Activated CD4-positive, CD25-positive, alpha-beta regulatory T cell treated with anti-CD3 and anti-CD28 coated beads, Interleukin-2, amount 50 U/mL, for 16 hours (primary cell): ENCODE data around the gene IRAK2.
"Not testable (repeated sequence)": the region's sequence is repeated elsewhere in the genome, so short reads cannot be mapped to it uniquely, and the experiment has no call there.

Source experiments
- DNase-seq: peaks from one replicate; pipeline ENCODE4 v3.0.0-alpha.2; 2020; ENCODE audit warnings: low read depth, low spot score

IRAK2 gene, protein sequence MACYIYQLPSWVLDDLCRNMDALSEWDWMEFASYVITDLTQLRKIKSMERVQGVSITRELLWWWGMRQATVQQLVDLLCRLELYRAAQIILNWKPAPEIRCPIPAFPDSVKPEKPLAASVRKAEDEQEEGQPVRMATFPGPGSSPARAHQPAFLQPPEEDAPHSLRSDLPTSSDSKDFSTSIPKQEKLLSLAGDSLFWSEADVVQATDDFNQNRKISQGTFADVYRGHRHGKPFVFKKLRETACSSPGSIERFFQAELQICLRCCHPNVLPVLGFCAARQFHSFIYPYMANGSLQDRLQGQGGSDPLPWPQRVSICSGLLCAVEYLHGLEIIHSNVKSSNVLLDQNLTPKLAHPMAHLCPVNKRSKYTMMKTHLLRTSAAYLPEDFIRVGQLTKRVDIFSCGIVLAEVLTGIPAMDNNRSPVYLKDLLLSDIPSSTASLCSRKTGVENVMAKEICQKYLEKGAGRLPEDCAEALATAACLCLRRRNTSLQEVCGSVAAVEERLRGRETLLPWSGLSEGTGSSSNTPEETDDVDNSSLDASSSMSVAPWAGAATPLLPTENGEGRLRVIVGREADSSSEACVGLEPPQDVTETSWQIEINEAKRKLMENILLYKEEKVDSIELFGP

DNA sequence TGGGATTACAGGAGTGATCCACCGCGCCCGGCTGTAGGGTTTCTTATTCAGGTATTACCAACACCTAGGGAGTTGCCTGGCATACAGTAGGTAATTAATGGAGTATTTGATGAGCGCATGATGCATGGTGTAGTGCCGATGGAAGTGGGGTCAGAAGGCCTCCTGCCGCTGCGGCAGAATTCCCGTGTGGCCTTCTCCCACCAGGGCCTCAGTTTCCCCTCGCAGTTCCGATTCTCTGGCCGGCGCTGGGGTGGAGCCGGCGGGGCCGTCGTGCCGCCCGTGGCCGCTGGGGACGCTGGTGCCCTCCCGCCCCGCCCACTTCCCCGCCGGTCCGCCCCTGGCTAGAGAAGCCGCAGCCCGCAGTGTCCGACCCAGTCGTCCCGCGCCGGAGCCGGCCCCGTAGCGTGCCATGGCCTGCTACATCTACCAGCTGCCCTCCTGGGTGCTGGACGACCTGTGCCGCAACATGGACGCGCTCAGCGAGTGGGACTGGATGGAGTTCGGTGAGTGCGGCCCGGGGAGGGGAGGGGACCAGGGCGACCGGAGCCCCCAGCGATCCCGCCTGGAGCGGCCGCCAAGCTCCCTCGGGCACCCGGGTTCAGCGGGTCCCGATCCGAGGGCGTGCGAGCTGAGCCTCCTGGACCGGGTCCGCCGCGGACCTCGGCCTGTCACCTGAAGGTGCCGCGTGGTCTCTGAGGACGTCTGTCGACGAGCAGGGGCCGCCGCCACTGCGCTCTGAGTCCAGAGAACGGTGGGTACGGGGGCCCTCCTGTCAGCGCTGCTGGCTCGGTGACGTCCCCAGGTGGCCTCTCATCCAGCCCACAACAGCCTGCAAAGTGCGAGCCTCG, at the start of gene IRAK2:
Gene IRAK2, plus strand, starts transcription at position 374 of the 848 bp plus-strand sequence. Its CDS starts 36 bp downstream, at position 410.
- no peak for DNase-seq

DNA sequence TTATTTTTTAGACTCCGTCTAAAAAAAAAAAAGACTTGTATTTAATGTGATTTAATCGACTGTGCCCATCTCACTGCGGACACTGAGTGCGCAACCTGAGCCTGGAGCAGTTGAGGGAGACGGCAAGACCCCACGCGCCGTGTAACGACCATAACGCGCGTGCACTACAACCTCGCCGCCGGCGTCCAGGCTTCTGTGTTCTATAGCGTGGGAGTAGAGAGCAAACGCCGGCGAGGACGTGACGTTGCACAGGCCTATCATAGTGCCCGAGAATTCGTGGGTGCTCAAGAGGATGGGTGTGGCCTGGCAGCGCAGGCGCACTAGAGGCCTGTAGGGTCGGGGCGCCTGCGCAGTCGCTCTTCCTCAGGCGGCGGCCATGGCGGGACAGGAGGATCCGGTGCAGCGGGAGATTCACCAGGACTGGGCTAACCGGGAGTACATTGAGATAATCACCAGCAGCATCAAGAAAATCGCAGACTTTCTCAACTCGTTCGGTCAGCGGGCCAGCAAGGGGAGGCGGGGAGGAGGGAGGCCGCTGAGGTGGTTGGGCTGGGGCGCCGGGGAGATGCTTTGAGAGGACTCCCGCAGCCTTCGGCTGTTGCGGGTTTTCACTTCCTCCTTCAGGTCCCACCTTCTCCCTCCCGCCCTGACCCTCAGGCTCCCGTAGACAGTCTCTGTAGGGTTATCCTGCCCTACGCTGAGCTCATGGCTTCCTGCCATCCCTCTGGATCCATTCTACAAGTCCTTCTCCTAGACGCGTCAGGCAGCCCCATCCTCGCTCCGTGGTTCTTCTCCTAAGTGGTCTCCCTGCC, 49.2 kb upstream of the IRAK2 start, which contains the start of gene BRK1:
Gene BRK1, plus strand, starts transcription at position 350 of the 812 bp plus-strand sequence. Its CDS starts 27 bp downstream, at position 377.
- DNase-seq = peak; percentile 88

DNA sequence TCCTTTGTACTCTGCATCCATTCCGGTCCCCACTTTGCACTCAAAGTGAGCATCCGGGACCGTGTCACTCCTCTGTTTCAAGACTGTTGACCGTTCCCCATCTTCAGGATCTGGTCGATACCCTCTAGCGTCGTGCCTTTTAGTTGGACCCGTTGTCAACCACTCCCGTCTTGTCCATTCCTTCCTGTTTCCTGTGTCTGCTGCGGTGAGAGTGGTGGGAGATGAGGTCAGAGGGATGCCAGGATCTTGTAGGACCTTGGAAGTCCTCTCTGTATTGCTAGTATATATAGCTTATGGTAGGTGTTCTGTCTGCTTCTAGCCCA, 48.6 kb upstream of the IRAK2 start:
- no peak for DNase-seq

GRCh38 chr3:10116928-10117327, 47.8 kb upstream of the IRAK2 start:
- no peak for DNase-seq

DNA sequence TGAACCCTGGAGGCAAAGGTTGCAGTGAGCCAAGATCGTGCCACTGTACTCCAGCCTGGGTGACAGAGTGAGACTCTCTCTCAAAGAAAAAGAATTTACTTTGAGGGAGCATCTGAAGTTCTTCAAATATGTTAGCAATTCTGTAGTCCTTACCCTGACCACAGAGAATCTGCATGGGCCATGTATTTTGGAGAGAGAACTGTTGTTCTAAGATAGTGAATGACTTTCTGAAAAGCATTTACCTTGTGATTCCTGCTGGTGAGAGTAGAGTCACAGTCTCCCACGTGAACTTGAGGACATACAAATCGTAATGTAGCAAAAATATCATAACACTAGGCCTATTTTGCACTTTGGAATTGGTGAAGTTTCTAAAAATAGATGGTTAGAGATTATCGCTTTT, 45.3 kb upstream of the IRAK2 start:
- DNase-seq = no peak

DNA sequence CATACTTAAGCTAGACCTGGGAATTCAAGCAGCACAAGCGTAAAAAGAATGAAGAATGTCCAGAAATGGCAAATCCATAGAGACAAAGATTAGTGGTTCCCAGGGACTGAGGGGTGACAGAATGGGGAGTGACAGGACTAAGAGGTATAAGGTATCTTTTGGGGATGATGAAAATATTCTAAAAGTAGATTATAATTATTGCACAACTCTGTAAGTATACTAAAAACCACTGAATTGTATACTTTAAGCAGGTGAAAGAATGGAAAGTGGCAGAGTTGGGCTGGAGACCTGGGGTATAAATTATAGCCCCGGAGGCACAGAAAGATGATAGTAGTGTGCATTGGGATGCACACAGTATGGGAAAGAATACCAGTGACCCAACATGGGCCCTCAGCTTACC, 43.7 kb upstream of the IRAK2 start:
- no peak for DNase-seq

DNA sequence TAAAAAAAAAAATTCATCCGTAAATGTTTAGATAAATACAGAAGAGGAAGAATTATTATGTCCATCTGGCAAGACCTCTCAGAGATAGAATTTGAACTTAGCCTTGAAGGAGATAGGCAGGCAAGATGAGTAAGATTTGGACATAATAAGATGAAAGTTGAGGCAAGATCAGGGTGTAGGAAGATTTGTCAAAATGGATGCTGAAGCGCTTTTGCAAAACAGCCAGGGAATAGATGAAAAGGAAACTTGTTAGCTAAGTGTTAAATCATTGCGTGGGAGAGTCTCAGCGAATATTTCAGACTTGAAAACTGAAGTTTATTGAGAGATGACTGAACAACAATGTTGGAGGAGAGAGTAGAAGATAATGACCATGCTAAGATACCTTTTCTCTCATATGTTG, 42.0 kb upstream of the IRAK2 start:
- DNase-seq = no peak

GRCh38 chr3:10135872-10136271, 28.8 kb upstream of the IRAK2 start:
- not testable (repeated sequence) for DNase-seq

DNA sequence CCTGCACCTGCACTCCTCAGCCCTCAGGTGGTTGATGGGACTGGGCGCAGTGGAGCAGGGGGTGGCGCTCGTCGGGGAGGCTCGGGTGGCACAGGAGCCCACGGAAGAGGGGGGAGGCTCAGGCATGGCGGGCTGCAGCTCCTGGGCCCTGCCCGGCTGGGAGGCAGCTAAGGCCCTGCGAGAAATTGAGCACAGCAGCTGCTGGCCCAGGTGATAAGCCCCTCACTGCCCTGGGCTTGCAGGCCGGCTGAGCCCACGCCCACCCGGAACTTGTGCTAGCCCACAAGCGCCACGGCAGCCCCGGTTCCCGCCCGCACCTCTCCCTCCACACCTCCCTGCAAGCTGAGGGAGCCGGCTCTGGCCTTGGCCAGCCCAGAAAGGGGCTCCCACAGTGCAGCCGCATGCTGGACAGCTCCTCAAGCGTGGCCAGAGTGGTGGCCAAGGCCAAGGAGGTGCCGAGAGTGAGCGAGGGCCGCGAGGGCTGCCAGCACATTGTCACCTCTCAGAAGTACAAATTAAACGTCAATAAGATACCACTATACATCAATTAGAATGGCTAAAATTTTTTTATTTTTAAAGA, 28.2 kb upstream of the IRAK2 start:
- DNase-seq = no peak

DNA sequence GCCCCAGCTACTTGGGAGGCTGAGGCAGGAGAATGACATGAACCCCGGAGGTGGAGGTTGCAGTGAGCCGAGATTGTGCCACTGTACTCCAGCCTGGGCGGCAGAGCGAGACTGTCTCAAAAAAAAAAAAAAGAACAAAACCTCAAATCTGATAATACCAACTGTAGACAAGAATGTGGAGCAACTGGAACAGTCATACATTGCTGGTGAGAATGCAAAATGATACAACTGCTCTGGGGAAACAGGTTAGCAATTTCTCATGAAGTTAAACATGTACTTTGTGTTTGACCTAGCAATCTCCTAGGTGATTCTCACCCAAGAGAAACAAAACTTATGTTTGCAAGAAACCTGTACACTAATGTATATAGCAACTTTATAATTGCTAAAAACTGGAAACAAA, 27.5 kb upstream of the IRAK2 start:
- DNase-seq = no peak

- DNase-seq = no peak
Measured at GRCh38 chr3:10140996-10141546, 23.6 kb upstream of the IRAK2 start.

- no peak for DNase-seq
Measured at GRCh38 chr3:10142707-10143560, 21.8 kb upstream of the IRAK2 start.

DNA sequence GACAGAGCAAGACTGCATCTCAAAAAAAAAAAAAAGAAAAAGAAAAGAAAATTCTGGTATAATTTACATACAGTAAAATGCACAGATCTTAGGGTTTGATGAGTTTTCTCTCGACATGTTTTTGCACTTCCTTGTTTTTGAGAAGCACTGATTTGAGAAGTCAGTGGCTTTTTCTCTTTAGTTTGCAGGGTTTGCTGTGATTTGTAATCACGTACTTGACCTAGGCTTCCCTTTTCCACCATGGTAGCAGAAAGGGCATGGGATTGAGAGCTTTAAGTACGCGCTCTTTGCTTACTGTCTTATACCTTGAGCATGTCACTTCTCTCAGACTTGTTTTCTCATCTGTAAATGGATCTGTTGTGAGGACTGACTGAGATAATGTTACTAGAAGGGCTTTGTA, 19.0 kb upstream of the IRAK2 start:
- DNase-seq = no peak

DNA sequence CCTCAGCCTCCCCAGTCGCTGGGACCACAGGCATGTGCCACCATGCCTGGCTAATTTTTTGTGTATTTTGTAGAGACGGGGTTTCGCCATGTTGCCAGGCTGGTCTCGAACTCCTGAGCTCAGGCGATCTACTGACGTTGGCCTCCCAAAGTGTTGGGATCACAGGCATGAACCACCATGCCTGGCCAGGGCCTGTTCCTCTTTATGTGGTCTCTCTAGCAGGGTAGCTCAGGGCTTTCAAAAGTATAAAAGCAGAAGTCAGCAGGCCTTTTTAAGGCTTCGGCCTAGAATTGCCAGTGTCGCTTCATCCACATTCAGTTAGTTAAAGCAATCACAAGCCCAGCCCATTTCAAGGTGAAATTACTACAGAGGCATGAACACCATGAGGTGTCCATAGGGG, 15.5 kb upstream of the IRAK2 start:
- no peak for DNase-seq

DNA sequence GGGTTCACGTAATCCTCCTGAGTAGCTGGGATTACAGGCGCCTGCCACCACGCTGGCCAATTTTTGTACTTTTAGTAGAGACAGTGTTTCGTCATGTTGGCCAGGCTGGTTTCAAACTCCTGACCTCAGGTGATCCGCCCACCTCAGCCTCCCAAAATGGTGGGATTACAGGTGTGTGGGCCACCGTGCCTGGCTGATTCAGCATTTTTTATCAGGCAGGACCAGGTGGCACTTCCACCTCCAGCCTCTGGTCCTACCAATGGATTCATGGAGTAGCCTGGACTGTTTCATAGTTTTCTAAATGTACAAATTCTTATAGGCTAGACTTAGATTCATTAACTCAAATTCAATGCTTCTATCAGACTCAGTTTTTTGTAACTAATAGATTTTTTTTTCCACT, 13.7 kb upstream of the IRAK2 start:
- no peak for DNase-seq

- DNase-seq = no peak
Measured at GRCh38 chr3:10154335-10155122, 10.2 kb upstream of the IRAK2 start.

DNA sequence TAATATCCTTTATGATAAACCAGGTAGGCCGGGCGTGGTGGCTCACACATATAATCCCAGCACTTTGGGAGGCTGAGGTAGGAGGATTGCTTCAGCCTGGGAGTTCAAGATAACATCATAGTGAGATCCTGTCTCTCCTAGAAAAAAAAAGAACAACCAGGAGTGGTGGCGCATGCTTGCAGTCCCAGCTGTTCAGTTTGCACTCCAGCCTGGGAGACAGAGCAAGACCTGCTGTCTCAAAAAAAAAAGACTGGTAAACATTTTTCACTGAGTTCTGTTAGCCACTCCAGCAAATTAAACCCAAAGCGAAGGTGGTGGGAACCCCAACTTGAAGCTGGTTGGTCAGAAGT, 9.6 kb upstream of the IRAK2 start:
- no peak for DNase-seq

DNA sequence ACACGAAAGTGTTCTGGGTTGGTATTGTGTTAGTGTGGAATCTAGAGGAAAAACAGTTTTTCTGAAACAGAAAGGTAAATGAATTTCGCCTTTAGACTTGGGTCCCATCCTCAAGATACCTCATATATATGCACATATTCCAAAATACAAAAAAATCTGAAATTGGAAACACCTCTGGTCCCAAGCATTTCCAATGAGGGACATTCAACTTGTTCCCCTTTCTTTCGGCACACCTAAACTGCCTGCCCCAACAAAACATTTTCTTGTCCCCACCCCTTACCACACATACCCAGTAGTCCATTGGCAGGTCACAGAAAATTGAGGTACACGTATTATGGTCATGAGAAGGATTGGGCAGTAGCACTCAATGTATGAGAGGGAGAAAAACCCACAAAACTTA, 9.1 kb upstream of the IRAK2 start:
- DNase-seq = no peak

DNA sequence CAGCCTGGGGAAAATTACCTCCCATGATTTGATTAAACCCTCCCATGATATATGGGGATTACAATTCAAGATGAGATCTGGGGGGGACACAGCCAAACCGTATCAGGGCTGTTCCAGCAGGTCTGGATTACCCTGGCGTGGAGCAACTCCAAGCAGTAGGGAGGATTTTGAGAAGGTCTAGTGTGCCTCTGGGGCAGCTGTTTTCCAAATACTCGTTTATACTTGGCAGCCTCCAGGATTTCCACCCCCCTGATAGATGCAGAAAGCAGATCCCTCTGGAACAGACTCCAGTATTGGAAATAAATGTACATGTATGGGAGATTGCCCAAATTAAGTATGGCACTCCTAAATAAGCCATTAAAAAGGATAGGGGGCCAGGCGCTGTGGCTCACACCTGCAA, 7.7 kb upstream of the IRAK2 start:
- no peak for DNase-seq
